ENCODE data around the gene GPR146. TPM values are rescaled to one million over a fixed set of nuclear protein-coding genes. Genes with fewer than 3 reads are reported as not detected.

The GPR146 gene
- total and polyA plus RNA-seq, 2 of the 8 experiments (the other 6 are each of a cell fraction or from before 2014, with no cell fraction given): 1.8 to 2.7 TPM

GRCh38 chr7:999149-999879 is 45.0 kb upstream of the GPR146 start (continued):
- no peak for TF ChIP-seq GTF2F1 (IDR thresholded peaks at IDR 0.05; ENCODE audit: borderline replicate concordance, low read depth, low read length)
- TF ChIP-seq RNF2 (IDR thresholded peaks at IDR 0.05; ENCODE audit: borderline replicate concordance, low read depth, low read length, missing control alignments, poor library complexity, severe bottlenecking): no peak
- TF ChIP-seq USF2 (IDR thresholded peaks at IDR 0.05; ENCODE audit: low read length): no peak
- no peak for TF ChIP-seq TCF12 (IDR thresholded peaks at IDR 0.05; ENCODE audit: low read depth, low read length)

Measured in H1 (cell line).